ENCODE measurements around the gene MMP28. TPM values are rescaled to one million over a fixed set of nuclear protein-coding genes. Genes with fewer than 3 reads are reported as not detected.

MMP28 gene
- total and polyA plus RNA-seq, 2 donors (not counting 1 experiment from before 2014, with no cell fraction given) = 1.1 to 4.6 TPM

DNA sequence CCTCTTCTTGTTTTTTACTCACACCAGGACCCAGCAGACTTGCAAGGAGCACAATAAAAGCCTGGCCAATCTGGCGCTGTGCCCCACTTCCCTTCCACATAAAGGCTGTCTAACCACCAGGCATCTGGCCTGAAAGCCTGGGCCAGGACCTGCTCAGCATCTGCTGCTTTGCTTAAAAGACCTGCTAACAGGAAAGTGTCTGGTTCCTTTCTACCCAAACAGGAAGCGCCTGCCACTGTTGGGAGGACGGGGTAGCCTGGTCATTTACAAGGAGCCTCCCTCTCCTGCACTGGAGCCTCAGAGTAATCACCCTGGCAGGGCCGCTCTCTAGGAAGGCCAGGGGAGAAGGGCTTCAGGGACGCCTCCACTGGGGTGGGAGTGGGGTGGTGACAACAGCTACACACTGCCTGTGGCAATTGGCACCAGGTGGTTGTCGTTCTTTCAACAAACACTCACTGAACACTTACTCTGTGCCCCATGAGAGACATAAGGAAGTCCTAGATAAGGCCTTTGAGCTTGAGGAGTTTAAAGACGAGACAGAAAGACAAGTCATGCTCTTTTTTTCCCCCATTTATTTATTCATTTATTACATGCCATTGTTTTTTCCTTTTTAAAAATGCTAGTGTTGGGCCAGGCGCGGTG lies 6.3 kb upstream of the MMP28 start:
- H3K27me3 ChIP-seq (ENCODE audit: control insufficient read depth, insufficient read depth, low read length) = peaks cover 29% of the 10 kb centered on the region
- H3K79me2 ChIP-seq (ENCODE audit: control insufficient read depth, insufficient read depth, low read length) = no peaks in the 10 kb centered on the region
- peaks cover 3% of the 10 kb centered on the region for H3K4me1 ChIP-seq (ENCODE audit: control insufficient read depth, extremely low read depth, insufficient read depth, low read length)
- H4K20me1 ChIP-seq (ENCODE audit: control insufficient read depth, extremely low read depth, insufficient read depth, low read length) = no peaks in the 10 kb centered on the region
- no peak overlapping the region for H3K9ac ChIP-seq (ENCODE audit: insufficient read depth, low read length)
- no peak overlapping the region for H3K4me3 ChIP-seq (replicated peaks in 1 of 4; ENCODE audit: control extremely low read depth in 1 of 4, insufficient read depth in 1 of 4, low read depth in 3 of 4, low read length in 4 of 4)
- H3K36me3 ChIP-seq (ENCODE audit: control insufficient read depth, insufficient read depth, low read length) = no peaks in the 10 kb centered on the region
- H3K27ac ChIP-seq (ENCODE audit: insufficient read depth, low read length) = no peak overlapping the region
- TF ChIP-seq EZH2 (IDR thresholded peaks at IDR 0.05; ENCODE audit: low read length, missing control alignments) (no peak), CTCF (conservative IDR thresholded peaks at IDR 0.05 in 1 of 2, IDR thresholded peaks at IDR 0.05 in 1 of 2; ENCODE audit: low read depth in 1 of 2, low read length in 2 of 2) (no peak)
- H2AFZ ChIP-seq (ENCODE audit: low read length) = no peak overlapping the region
- no peaks in the 10 kb centered on the region for H3K9me3 ChIP-seq (ENCODE audit: control insufficient read depth, insufficient read depth, low read depth, low read length)
- H3K4me2 ChIP-seq (ENCODE audit: extremely low read depth, insufficient read depth, low read length) = no peak overlapping the region
- DNase-seq (ENCODE audit: low read depth in 2 of 2) = peak; percentile 55 to 77

- no peak overlapping the region for H3K27ac ChIP-seq (ENCODE audit: insufficient read depth, low read length)
- H3K36me3 ChIP-seq (ENCODE audit: control insufficient read depth, insufficient read depth, low read length) = no peaks in the 10 kb centered on the region
- no peak overlapping the region for H3K4me3 ChIP-seq (replicated peaks in 1 of 4; ENCODE audit: control extremely low read depth in 1 of 4, insufficient read depth in 1 of 4, low read depth in 3 of 4, low read length in 4 of 4)
- no peak overlapping the region for H3K4me2 ChIP-seq (ENCODE audit: extremely low read depth, insufficient read depth, low read length)
- H3K9ac ChIP-seq (ENCODE audit: insufficient read depth, low read length) = no peak overlapping the region
- H3K9me3 ChIP-seq (ENCODE audit: control insufficient read depth, insufficient read depth, low read depth, low read length) = no peaks in the 10 kb centered on the region
- H3K27me3 ChIP-seq (ENCODE audit: control insufficient read depth, insufficient read depth, low read length) = peaks cover 41% of the 10 kb centered on the region
- no peak overlapping the region for H2AFZ ChIP-seq (ENCODE audit: low read length)
- TF ChIP-seq EZH2 (IDR thresholded peaks at IDR 0.05; ENCODE audit: low read length, missing control alignments) (no peak), CTCF (conservative IDR thresholded peaks at IDR 0.05 in 1 of 2, IDR thresholded peaks at IDR 0.05 in 1 of 2; ENCODE audit: low read depth in 1 of 2, low read length in 2 of 2) (no peak)
- H4K20me1 ChIP-seq (ENCODE audit: control insufficient read depth, extremely low read depth, insufficient read depth, low read length) = no peaks in the 10 kb centered on the region
- H3K4me1 ChIP-seq (ENCODE audit: control insufficient read depth, extremely low read depth, insufficient read depth, low read length) = peaks cover under 1% of the 10 kb centered on the region
- DNase-seq (ENCODE audit: low read depth in 2 of 2) = peak; percentile 56 to 64
- no peaks in the 10 kb centered on the region for H3K79me2 ChIP-seq (ENCODE audit: control insufficient read depth, insufficient read depth, low read length)
Measured at GRCh38 chr17:35799942-35800341, 4.5 kb upstream of the MMP28 start.

GRCh38 chr17:35797918-35798317 lies 2.5 kb upstream of the MMP28 start:
- Histone ChIP-seq H3K79me2 (ENCODE audit: control insufficient read depth, insufficient read depth, low read length) (no peaks in the 10 kb centered on the region), H3K9ac (ENCODE audit: insufficient read depth, low read length) (no peak overlapping the region), H3K4me1 (ENCODE audit: control insufficient read depth, extremely low read depth, insufficient read depth, low read length) (no peaks in the 10 kb centered on the region), H3K36me3 (ENCODE audit: control insufficient read depth, insufficient read depth, low read length) (no peaks in the 10 kb centered on the region), H4K20me1 (ENCODE audit: control insufficient read depth, extremely low read depth, insufficient read depth, low read length) (no peaks in the 10 kb centered on the region), H3K4me2 (ENCODE audit: extremely low read depth, insufficient read depth, low read length) (no peak overlapping the region), H3K27me3 (ENCODE audit: control insufficient read depth, insufficient read depth, low read length) (peaks cover 58% of the 10 kb centered on the region), H3K27ac (ENCODE audit: insufficient read depth, low read length) (no peak overlapping the region), H3K4me3 (replicated peaks in 1 of 4; ENCODE audit: control extremely low read depth in 1 of 4, insufficient read depth in 1 of 4, low read depth in 3 of 4, low read length in 4 of 4) (no peak overlapping the region), H3K9me3 (ENCODE audit: control insufficient read depth, insufficient read depth, low read depth, low read length) (no peaks in the 10 kb centered on the region), H2AFZ (ENCODE audit: low read length) (no peak overlapping the region)
- TF ChIP-seq CTCF (conservative IDR thresholded peaks at IDR 0.05 in 1 of 2, IDR thresholded peaks at IDR 0.05 in 1 of 2; ENCODE audit: low read depth in 1 of 2, low read length in 2 of 2) = no peak
- DNase-seq (ENCODE audit: low read depth in 2 of 2) = no peak
